K562 (cell line): ENCODE data around the gene ATIC. TPM values are rescaled to one million over a fixed set of nuclear protein-coding genes. Genes with fewer than 3 reads are reported as not detected.

Experiments used
- ATAC-seq: fragments of 200-7000 bp; cut with Tn5 transposase; 3 replicates; pipeline ENCODE4 v1.9.1; 2020; ENCODE audit warnings: moderate library complexity
- BruUV-seq: library from RNA; stranded (reverse); fragments of 400-500 nt; replicated peaks from 2 replicates; lab custom pipeline; 2021; lab: Mats Ljungman, UMichigan
- CTCF ChIA-PET: fragments of 300-600 bp; formaldehyde crosslinking; extraction: SDS; loops from one replicate; lab custom pipeline; 2021; ENCODE audit warnings: low intra/inter-chr PET ratio; lab: Yijun Ruan, JAX
- POLR2A ChIA-PET: fragments of 300-600, 350-650 bp; sonication (Branson Sonifier 250); formaldehyde crosslinking; extraction: SDS; loops from one replicate; lab custom pipeline; 2021; ENCODE audit warnings: antibody characterized with exemption, inconsistent platforms; lab: Yijun Ruan, JAX
- DNase-seq, 4 experiments: peaks; one replicate each; pipeline versions ENCODE4 v3.0.0 to v3.0.0-alpha.2; 2011 to 2018; ENCODE audit warnings: low spot score in 3 of 4, mixed read lengths in 3 of 4; ENCODE audit errors: extremely low read depth in 1 of 4
- FAIRE-seq: peaks from 2 replicates; lab custom pipeline; 2011; peaks lifted over from hg19 to GRCh38; lab: Jason Lieb, UNC
- H2AFZ ChIP-seq: 2 replicates; pipeline ENCODE4 v1.6.0; 2011; ENCODE audit warnings: low read depth, low read length, control low read depth, inconsistent platforms
- H3K27ac ChIP-seq: fragments of 200-600 bp; 3 replicates; pipeline ENCODE4 v1.8.0; 2011; ENCODE audit warnings: low read depth, mild to moderate bottlenecking, control low read depth, inconsistent platforms, low read length, moderate library complexity, mixed read lengths; ENCODE audit errors: extremely low read depth
- H3K27me3 ChIP-seq, 2 experiments: fragments of 300-600 bp in 1 of 2; 2 replicates in 1 of 2; 3 replicates in 1 of 2; pipeline versions ENCODE4 v1.6.0 to v1.8.0; 2011; ENCODE audit warnings: inconsistent platforms in 2 of 2, low read length in 2 of 2, mild to moderate bottlenecking in 1 of 2, mixed read lengths in 1 of 2, moderate library complexity in 1 of 2; ENCODE audit not compliant: control insufficient read depth in 2 of 2, insufficient read depth in 2 of 2
- H3K36me3 ChIP-seq: fragments of 300-600 bp; 3 replicates; pipeline ENCODE4 v1.8.0; 2011; ENCODE audit warnings: mild to moderate bottlenecking, low read length, inconsistent platforms; ENCODE audit not compliant: control insufficient read depth, insufficient read depth
- H3K4me1 ChIP-seq, 2 experiments: fragments of 200-600 bp in 1 of 2; replicated peaks in 1 of 2; 2 replicates in 1 of 2; 3 replicates in 1 of 2; pipeline versions ENCODE4 v1.5.1 to v1.8.0; 2011; ENCODE audit warnings: inconsistent platforms in 2 of 2, low read length in 2 of 2, mild to moderate bottlenecking in 1 of 2, mixed read lengths in 1 of 2, moderate library complexity in 1 of 2; ENCODE audit not compliant: control insufficient read depth in 2 of 2, insufficient read depth in 2 of 2
- H3K4me2 ChIP-seq: 2 replicates; pipeline ENCODE4 v1.6.1; 2011; ENCODE audit warnings: low read length, control low read depth, inconsistent platforms, mixed read lengths; ENCODE audit not compliant: insufficient read depth
- H3K4me3 ChIP-seq: fragments of 200-600 bp; sonication (generic), shearing (Covaris generic); 2 replicates; pipeline ENCODE4 v1.5.1; 2016; ENCODE audit warnings: control low read depth, inconsistent platforms
- H3K79me2 ChIP-seq: fragments of 200-600 bp; 3 replicates; pipeline ENCODE4 v1.8.0; 2011; ENCODE audit warnings: low read length, inconsistent platforms; ENCODE audit not compliant: control insufficient read depth, insufficient read depth
- H3K9ac ChIP-seq, 2 experiments: 2 replicates each; pipeline versions ENCODE4 v1.6.0 to v1.6.1; 2011; ENCODE audit warnings: low read depth in 2 of 2, low read length in 2 of 2, control low read depth in 1 of 2, inconsistent platforms in 1 of 2, mild to moderate bottlenecking in 1 of 2, mixed read lengths in 1 of 2; ENCODE audit not compliant: insufficient read depth in 1 of 2
- H3K9me1 ChIP-seq: one replicate; pipeline ENCODE4 v1.6.0; 2011; ENCODE audit warnings: inconsistent platforms, mild to moderate bottlenecking, low read length, moderate library complexity; ENCODE audit not compliant: control insufficient read depth, insufficient read depth
- H3K9me3 ChIP-seq: replicated peaks from 2 replicates; pipeline ENCODE4 v1.5.1; 2011; ENCODE audit warnings: low read depth, low read length, inconsistent platforms; ENCODE audit not compliant: control insufficient read depth, insufficient read depth
- H4K20me1 ChIP-seq: replicated peaks from 2 replicates; pipeline ENCODE4 v1.6.1; 2011; ENCODE audit warnings: low read length, inconsistent platforms, mixed read lengths; ENCODE audit not compliant: control insufficient read depth, insufficient read depth
- KDM5B ChIP-seq: fragments of 200-600 bp; sonication (generic); IDR thresholded peaks from 2 replicates; pipeline ENCODE4 v1.6.1; 2012; ENCODE audit warnings: low read depth, mild to moderate bottlenecking, moderate library complexity, low read length, control low read depth, inconsistent platforms; ENCODE audit not compliant: insufficient replicate concordance
- NRF1 ChIP-seq, 2 experiments: fragments of 450-650 bp; IDR thresholded peaks in 1 of 2; conservative IDR thresholded peaks in 1 of 2; 2 replicates each; pipeline ENCODE4 v1.6.1; 2014; ENCODE audit warnings: mild to moderate bottlenecking in 2 of 2
- SIRT6 ChIP-seq: IDR thresholded peaks from one replicate; pipeline ENCODE4 v1.6.1; 2012; ENCODE audit warnings: low read depth, mild to moderate bottlenecking, control low read depth, inconsistent platforms, low read length, moderate library complexity
- ZNF23 ChIP-seq: fragments of 250-450 bp; sonication (Bioruptor Pico); IDR thresholded peaks from 2 replicates; pipeline ENCODE4 v1.4.0; 2020; ENCODE audit warnings: mild to moderate bottlenecking
- WGBS: fragments of 100-300 bp; shearing (Covaris generic); methylation state at CpG from one replicate; pipeline ENCODE4 v1.1.6; 2016; ENCODE audit warnings: low coverage, mixed read lengths; ENCODE audit not compliant: insufficient coverage; ENCODE audit errors: missing lambda C conversion rate; 5-methylcytosine and 5-hydroxymethylcytosine counted together
- in situ Hi-C: fragments of 300-500 bp; cut with MboI; formaldehyde crosslinking; loops from 4 replicates; pipeline ENCODE4 v1.15.0; 2018; ENCODE audit warnings: inconsistent platforms, mixed read lengths
- intact Hi-C: fragments of 100-400 bp; cut with micrococcal nuclease; formaldehyde crosslinking; loops from 2 replicates; pipeline ENCODE4 v1.14.2; 2022
- polyA plus RNA-seq, 8 experiments: library from polyadenylated mRNA; depleted of rRNA in 4 of 8; stranded (reverse) in 5 of 8; unstranded in 3 of 8; fragments of >200 nt; fragmentation: Nextera tagmentation in 2 of 8; fragmentation: Illumina TruSeq in 1 of 8; extraction: Ambion mirVana in 2 of 8; extraction: Trizol in 1 of 8; gene quantifications; 2 replicates each; pipeline versions ENCODE4 v1.2.1 to v1.2.3, GENCODE V29; 2011 to 2014; ENCODE audit warnings: inconsistent platforms in 1 of 8, missing spikeins in 1 of 8
- total RNA-seq, 7 experiments: library from RNA; depleted of rRNA in 6 of 7; stranded (reverse); fragments of >200 nt in 6 of 7; fragmentation: Illumina TruSeq in 2 of 7; extraction: Trizol in 2 of 7; gene quantifications; 2 replicates each; pipeline versions ENCODE4 v1.2.1 to v1.2.3, GENCODE V29; 2011 to 2021; ENCODE audit warnings: low replicate concordance in 1 of 7
- TF ChIP-seq, protein P1 (sequence below): fragments of 450-650 bp; IDR thresholded peaks from 2 replicates; pipeline ENCODE4 v1.7.1; 2018; ENCODE audit warnings: mild to moderate bottlenecking, low read depth; ENCODE audit not compliant: partially characterized antibody

The ATIC gene
- total and polyA plus RNA-seq, 9 of the 15 experiments (the other 6 are each of a cell fraction or from before 2014, with no cell fraction given) = 45.6 to 480 (median 212) TPM

- peaks cover 19% of the 10 kb centered on the region; the same call in 2 of the 3 replicates for H3K36me3 ChIP-seq
- no peak overlapping the region for H3K9ac ChIP-seq
- H3K27me3 ChIP-seq = no peaks in the 10 kb centered on the region
- FAIRE-seq (no peak), ATAC-seq (no peak), DNase-seq (no peak)
- H3K9me1 ChIP-seq = no peaks in the 10 kb centered on the region
- WGBS = 79% methylated on average over 2 of the region's 2 CpGs
- H4K20me1 ChIP-seq = no peaks in the 10 kb centered on the region
- H3K9me3 ChIP-seq = no peaks in the 10 kb centered on the region
- no peak overlapping the region for H3K4me3 ChIP-seq
- peaks cover 0 to 6% of the 10 kb centered on the region in 2 experiments; a peak in 3 of 5 replicates for H3K4me1 ChIP-seq
- TF ChIP-seq ZNF23 (CRISPR knock-in tag) = no peak
- no peak for TF ChIP-seq KDM5B
- TF ChIP-seq SIRT6 = no peak
- TF ChIP-seq NRF1 (conservative IDR thresholded peaks at IDR 0.05 in 1 of 2, IDR thresholded peaks at IDR 0.05 in 1 of 2) = no peak
- TF ChIP-seq, protein P1, sequence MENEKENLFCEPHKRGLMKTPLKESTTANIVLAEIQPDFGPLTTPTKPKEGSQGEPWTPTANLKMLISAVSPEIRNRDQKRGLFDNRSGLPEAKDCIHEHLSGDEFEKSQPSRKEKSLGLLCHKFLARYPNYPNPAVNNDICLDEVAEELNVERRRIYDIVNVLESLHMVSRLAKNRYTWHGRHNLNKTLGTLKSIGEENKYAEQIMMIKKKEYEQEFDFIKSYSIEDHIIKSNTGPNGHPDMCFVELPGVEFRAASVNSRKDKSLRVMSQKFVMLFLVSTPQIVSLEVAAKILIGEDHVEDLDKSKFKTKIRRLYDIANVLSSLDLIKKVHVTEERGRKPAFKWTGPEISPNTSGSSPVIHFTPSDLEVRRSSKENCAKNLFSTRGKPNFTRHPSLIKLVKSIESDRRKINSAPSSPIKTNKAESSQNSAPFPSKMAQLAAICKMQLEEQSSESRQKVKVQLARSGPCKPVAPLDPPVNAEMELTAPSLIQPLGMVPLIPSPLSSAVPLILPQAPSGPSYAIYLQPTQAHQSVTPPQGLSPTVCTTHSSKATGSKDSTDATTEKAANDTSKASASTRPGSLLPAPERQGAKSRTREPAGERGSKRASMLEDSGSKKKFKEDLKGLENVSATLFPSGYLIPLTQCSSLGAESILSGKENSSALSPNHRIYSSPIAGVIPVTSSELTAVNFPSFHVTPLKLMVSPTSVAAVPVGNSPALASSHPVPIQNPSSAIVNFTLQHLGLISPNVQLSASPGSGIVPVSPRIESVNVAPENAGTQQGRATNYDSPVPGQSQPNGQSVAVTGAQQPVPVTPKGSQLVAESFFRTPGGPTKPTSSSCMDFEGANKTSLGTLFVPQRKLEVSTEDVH = no peak
- H2AFZ ChIP-seq = no peak overlapping the region
- H3K27ac ChIP-seq = no peak overlapping the region
- POLR2A ChIA-PET = no interaction called here
- CTCF ChIA-PET = no interaction called here
- BruUV-seq = no TSS peak
- H3K4me2 ChIP-seq = no peak overlapping the region
- in situ Hi-C loops = loop anchor here (10.0 kb wide), 1 partner anchor 876 kb away; no protein-coding TSS in a partner anchor
- H3K79me2 ChIP-seq = no peaks in the 10 kb centered on the region
- intact Hi-C loops = no loop called here
These were observed 48.7 kb downstream of the ATIC start for GRCh38 chr2:215360596-215360995.
